K562 (cell line): ENCODE data around the gene MTMR3.

Experiments used
- BRD4 ChIP-seq: fragments of 200-600 bp; sonication (generic); IDR thresholded peaks from 2 replicates; pipeline ENCODE4 v1.6.1; 2017; ENCODE audit warnings: inconsistent platforms
- CTCF ChIP-seq, 3 experiments: IDR thresholded peaks in 2 of 3; conservative IDR thresholded peaks in 1 of 3; 2 replicates each; pipeline ENCODE4 v1.5.1; 2011 to 2012; ENCODE audit warnings: low read length in 3 of 3, mild to moderate bottlenecking in 3 of 3, control low read depth in 2 of 3, improper control_type of control experiment in 1 of 3, inconsistent platforms in 1 of 3, low read depth in 1 of 3, mixed read lengths in 1 of 3, moderate library complexity in 1 of 3; ENCODE audit not compliant: insufficient read depth in 2 of 3
- HBP1 ChIP-seq: fragments of 450-650 bp; formaldehyde crosslinking; IDR thresholded peaks from 2 replicates; pipeline ENCODE4 v1.4.0; 2022; ENCODE audit warnings: missing genetic modification characterization
- ZBTB33 ChIP-seq: sonication (generic); formaldehyde crosslinking; IDR thresholded peaks from 2 replicates; pipeline ENCODE4 v1.8.1; 2023; ENCODE audit warnings: mild to moderate bottlenecking, missing genetic modification reagents
- ZNF347 ChIP-seq: fragments of 450-650 bp; formaldehyde crosslinking; IDR thresholded peaks from 2 replicates; pipeline ENCODE4 v1.4.0; 2020; ENCODE audit warnings: low read depth, mild to moderate bottlenecking, moderate library complexity

GRCh38 chr22:29964776-29965175 lies 81.8 kb downstream of the MTMR3 start:
- no peak for TF ChIP-seq CTCF (IDR thresholded peaks at IDR 0.05 in 2 of 3, conservative IDR thresholded peaks at IDR 0.05 in 1 of 3; ENCODE audit: insufficient read depth in 2 of 3, low read depth in 1 of 3, low read length in 3 of 3)
- no peak for TF ChIP-seq HBP1 (CRISPR knock-in tag)
- TF ChIP-seq ZNF347 (CRISPR knock-in tag) = no peak
- no peak for TF ChIP-seq ZBTB33 (CRISPR knock-in tag)
- no peak for TF ChIP-seq BRD4
